Smooth muscle cell (in vitro differentiated cells): Measurements from ENCODE around the gene NR2C2. TPM values are rescaled to one million over a fixed set of nuclear protein-coding genes. Genes with fewer than 3 reads are reported as not detected.

Experiments used
- DNase-seq: peaks from one replicate; lab custom pipeline; 2025; ENCODE audit not compliant: unreplicated experiment; lab: John Stamatoyannopoulos, UW
- H2AFZ ChIP-seq: fragments of 200-600 bp; sonication (generic); 2 replicates; pipeline ENCODE4 v1.6.0; 2016; ENCODE audit warnings: antibody characterized with exemption, low read depth, mild to moderate bottlenecking
- H3F3A ChIP-seq: fragments of 200-600 bp; sonication (generic); 2 replicates; pipeline ENCODE4 v1.6.0; 2017; ENCODE audit warnings: antibody characterized with exemption, low read depth
- H3K27ac ChIP-seq: fragments of 200-600 bp; sonication (generic); 2 replicates; pipeline ENCODE4 v1.5.1; 2016; ENCODE audit warnings: low read depth, mild to moderate bottlenecking
- H3K27me3 ChIP-seq: fragments of 200-600 bp; sonication (generic); 2 replicates; pipeline ENCODE4 v1.6.1; 2016; ENCODE audit warnings: low read depth, mild to moderate bottlenecking
- H3K36me3 ChIP-seq: fragments of 200-600 bp; sonication (generic); 2 replicates; pipeline ENCODE4 v1.5.1; 2016; ENCODE audit warnings: low read depth
- H3K4me1 ChIP-seq: fragments of 200-600 bp; sonication (generic); 2 replicates; pipeline ENCODE4 v1.5.1; 2016; ENCODE audit warnings: low read depth
- H3K4me2 ChIP-seq: fragments of 200-600 bp; sonication (generic); 2 replicates; pipeline ENCODE4 v1.6.0; 2016; ENCODE audit warnings: mild to moderate bottlenecking
- H3K4me3 ChIP-seq: fragments of 200-600 bp; sonication (generic); 2 replicates; pipeline ENCODE4 v1.5.1; 2016; ENCODE audit warnings: mild to moderate bottlenecking
- H3K79me2 ChIP-seq: fragments of 200-600 bp; sonication (generic); 2 replicates; pipeline ENCODE4 v1.6.0; 2016; ENCODE audit warnings: low read depth, mild to moderate bottlenecking
- H3K9ac ChIP-seq: fragments of 200-600 bp; sonication (generic); 2 replicates; pipeline ENCODE4 v1.6.0; 2016; ENCODE audit warnings: low read depth
- H3K9me3 ChIP-seq: fragments of 200-600 bp; sonication (generic); replicated peaks from 2 replicates; pipeline ENCODE4 v1.5.1; 2016; ENCODE audit warnings: low read depth
- H4K20me1 ChIP-seq: fragments of 200-600 bp; sonication (generic); 2 replicates; pipeline ENCODE4 v1.6.0; 2016; ENCODE audit warnings: low read depth
- WGBS: methylation state at CpG from one replicate; pipeline ENCODE4 v1.1.7; 2016; ENCODE audit warnings: low lambda C conversion rate; 5-methylcytosine and 5-hydroxymethylcytosine counted together
- polyA plus RNA-seq: library from polyadenylated mRNA; unstranded; fragments of >200 nt; fragmentation: Nextera tagmentation; extraction: Ambion mirVana; gene quantifications from 2 replicates; pipeline ENCODE4 v1.2.1, GENCODE V29; 2016
- total RNA-seq: library from RNA; depleted of rRNA; stranded (reverse); fragments of >200 nt; gene quantifications from 2 replicates; pipeline ENCODE4 v1.2.3, GENCODE V29; 2014
- TF ChIP-seq, protein P1 (sequence below): fragments of 200-600 bp; sonication (generic); IDR thresholded peaks from 2 replicates; pipeline ENCODE4 v1.5.1; 2017; ENCODE audit warnings: borderline replicate concordance, mild to moderate bottlenecking, antibody characterized with exemption; ENCODE audit not compliant: insufficient read depth, poor library complexity, severe bottlenecking

NR2C2 gene
- total and polyA plus RNA-seq, 2 experiments from 2014 or later: 11.6 to 28.5 TPM

DNA sequence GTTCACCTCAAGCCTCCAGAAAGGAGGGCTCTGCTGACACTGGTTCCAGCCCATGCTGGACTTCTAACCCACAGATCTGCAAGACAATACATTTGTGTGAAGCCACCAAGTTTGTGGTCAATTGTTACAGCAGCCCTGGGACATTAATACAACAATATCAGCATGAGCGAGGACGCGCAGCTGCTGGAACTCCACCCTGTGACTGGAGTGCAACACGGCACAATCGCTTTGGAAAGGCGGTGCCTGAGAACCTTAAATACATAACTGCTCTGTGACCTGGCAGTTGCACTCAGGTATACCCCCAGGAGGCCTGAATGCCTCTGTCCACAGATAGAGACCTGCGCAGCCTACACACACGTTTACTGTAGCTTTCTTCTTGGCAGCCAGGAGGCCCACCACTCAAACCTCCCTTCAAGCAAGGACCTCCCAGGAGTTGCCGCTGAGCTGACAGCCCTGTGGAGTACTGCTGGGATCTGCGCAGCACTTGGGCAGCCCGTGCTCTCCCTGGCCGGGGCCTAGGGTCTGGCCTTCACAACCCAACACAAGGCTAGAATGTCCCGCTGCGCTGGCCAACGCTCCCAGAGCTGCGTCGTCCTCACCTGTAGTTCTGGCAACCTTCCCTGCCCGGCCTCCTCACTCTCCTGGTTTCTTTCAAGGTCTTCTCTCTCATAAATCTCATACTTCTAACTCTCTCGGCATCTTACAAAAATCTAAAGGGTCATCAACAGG is 109.5 kb downstream of the NR2C2 start:
- no peak overlapping the region for H3K4me2 ChIP-seq
- H3K36me3 ChIP-seq: no peaks in the 10 kb centered on the region
- H3K9me3 ChIP-seq: no peaks in the 10 kb centered on the region
- H4K20me1 ChIP-seq: peaks cover 28% of the 10 kb centered on the region
- no peaks in the 10 kb centered on the region for H3F3A ChIP-seq
- H3K27me3 ChIP-seq: no peaks in the 10 kb centered on the region
- DNase-seq: no peak
- no peak overlapping the region for H3K4me3 ChIP-seq
- 98% methylated on average over 19 of the region's 19 CpGs for WGBS
- no peak overlapping the region for H2AFZ ChIP-seq
- H3K9ac ChIP-seq: no peak overlapping the region
- no peak overlapping the region for H3K27ac ChIP-seq
- H3K79me2 ChIP-seq: peaks cover 29% of the 10 kb centered on the region
- peaks cover 7% of the 10 kb centered on the region for H3K4me1 ChIP-seq
- TF ChIP-seq, protein P1, sequence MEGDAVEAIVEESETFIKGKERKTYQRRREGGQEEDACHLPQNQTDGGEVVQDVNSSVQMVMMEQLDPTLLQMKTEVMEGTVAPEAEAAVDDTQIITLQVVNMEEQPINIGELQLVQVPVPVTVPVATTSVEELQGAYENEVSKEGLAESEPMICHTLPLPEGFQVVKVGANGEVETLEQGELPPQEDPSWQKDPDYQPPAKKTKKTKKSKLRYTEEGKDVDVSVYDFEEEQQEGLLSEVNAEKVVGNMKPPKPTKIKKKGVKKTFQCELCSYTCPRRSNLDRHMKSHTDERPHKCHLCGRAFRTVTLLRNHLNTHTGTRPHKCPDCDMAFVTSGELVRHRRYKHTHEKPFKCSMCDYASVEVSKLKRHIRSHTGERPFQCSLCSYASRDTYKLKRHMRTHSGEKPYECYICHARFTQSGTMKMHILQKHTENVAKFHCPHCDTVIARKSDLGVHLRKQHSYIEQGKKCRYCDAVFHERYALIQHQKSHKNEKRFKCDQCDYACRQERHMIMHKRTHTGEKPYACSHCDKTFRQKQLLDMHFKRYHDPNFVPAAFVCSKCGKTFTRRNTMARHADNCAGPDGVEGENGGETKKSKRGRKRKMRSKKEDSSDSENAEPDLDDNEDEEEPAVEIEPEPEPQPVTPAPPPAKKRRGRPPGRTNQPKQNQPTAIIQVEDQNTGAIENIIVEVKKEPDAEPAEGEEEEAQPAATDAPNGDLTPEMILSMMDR: no peak

DNA sequence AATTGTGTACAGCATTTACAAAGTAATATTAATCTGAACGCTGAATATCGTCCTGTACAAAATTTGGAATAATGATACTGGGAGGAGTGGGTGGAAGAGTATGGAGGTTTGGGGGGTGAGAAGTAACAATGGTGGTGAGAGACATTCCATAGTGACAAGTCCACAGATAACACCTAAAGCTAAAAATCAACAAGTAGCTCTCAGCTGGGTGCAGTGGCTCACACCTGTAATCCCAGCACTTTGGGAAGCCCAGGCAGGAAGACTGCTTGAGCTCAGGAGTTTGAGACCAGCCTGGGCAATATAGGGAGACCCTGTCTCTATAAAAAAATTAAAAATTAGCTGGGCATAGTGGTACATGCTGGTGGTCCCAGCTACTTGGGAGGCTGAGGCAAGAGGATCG is 112.6 kb downstream of the NR2C2 start:
- TF ChIP-seq, protein P1: no peak
- Histone ChIP-seq H4K20me1 (peaks cover 12% of the 10 kb centered on the region), H3F3A (no peaks in the 10 kb centered on the region), H3K4me2 (no peak overlapping the region), H3K36me3 (no peaks in the 10 kb centered on the region), H3K9me3 (no peaks in the 10 kb centered on the region), H3K79me2 (peaks cover 40% of the 10 kb centered on the region), H3K4me3 (no peak overlapping the region), H3K27ac (no peak overlapping the region), H2AFZ (no peak overlapping the region), H3K4me1 (peaks cover 10% of the 10 kb centered on the region), H3K9ac (no peak overlapping the region), H3K27me3 (no peaks in the 10 kb centered on the region)
- WGBS: 97% methylated on average over 3 of the region's 3 CpGs
- DNase-seq: no peak

DNA sequence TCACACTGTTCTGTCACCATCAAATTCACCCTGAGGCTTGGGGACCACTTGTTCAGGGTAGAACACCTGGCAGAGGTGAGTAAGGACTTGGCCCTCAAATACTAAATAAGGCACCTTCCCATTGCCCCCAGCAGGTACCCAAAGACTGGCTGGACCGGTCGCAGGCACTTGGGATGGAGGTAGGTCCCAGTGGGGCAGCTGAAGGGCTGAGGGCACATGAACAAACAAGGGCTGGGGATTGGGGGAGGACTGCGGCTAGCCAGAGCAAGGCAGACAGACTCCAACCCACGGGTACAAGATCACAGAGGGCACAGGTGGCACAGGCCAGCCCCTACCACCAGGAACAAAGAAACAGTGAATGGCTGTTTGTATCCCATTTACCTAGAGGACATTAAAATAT is 115.9 kb downstream of the NR2C2 start:
- DNase-seq: no peak
- Histone ChIP-seq H3K9me3 (no peaks in the 10 kb centered on the region), H3K27ac (no peak overlapping the region), H3K79me2 (peaks cover 27% of the 10 kb centered on the region), H3K9ac (no peak overlapping the region), H3K4me2 (peak overlapping the region; percentile 97), H4K20me1 (peaks cover 6% of the 10 kb centered on the region), H3K36me3 (no peaks in the 10 kb centered on the region), H2AFZ (no peak overlapping the region), H3K4me1 (peaks cover 10% of the 10 kb centered on the region), H3F3A (no peaks in the 10 kb centered on the region), H3K4me3 (peak overlapping the region; percentile 87), H3K27me3 (no peaks in the 10 kb centered on the region)
- WGBS: 98% methylated on average over 4 of the region's 4 CpGs
- TF ChIP-seq, protein P1: no peak
